GM18526 (cell line): ENCODE data around the gene DNAH2.

ENCODE experiments used
- POLR2A ChIP-seq: IDR thresholded peaks from 3 replicates; pipeline ENCODE4 v1.6.1; 2011; ENCODE audit not compliant: insufficient read length; ENCODE audit errors: extremely low read depth

DNAH2 gene

DNA sequence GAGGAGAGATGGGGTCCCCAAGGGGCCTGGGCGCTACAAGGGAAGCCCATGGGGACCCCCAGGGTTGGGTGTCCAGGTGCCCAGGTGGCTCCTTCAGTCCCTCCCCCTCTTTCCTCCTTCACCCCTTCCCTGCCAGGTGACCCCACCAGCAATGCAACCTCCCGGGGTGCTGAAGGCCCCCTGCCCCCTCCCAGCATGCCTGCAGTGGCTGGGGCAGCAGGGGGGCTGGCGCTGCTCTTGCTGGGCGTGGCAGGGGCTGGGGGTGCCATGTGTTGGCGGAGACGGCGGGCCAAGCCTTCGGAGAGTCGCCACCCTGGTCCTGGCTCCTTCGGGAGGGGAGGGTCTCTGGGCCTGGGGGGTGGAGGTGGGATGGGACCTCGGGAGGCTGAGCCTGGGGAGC lies 8.5 kb upstream of the DNAH2 start:
- no peak for TF ChIP-seq POLR2A

- TF ChIP-seq POLR2A = no peak
These were observed 7.2 kb upstream of the DNAH2 start for GRCh38 chr17:7710301-7710700.

DNA sequence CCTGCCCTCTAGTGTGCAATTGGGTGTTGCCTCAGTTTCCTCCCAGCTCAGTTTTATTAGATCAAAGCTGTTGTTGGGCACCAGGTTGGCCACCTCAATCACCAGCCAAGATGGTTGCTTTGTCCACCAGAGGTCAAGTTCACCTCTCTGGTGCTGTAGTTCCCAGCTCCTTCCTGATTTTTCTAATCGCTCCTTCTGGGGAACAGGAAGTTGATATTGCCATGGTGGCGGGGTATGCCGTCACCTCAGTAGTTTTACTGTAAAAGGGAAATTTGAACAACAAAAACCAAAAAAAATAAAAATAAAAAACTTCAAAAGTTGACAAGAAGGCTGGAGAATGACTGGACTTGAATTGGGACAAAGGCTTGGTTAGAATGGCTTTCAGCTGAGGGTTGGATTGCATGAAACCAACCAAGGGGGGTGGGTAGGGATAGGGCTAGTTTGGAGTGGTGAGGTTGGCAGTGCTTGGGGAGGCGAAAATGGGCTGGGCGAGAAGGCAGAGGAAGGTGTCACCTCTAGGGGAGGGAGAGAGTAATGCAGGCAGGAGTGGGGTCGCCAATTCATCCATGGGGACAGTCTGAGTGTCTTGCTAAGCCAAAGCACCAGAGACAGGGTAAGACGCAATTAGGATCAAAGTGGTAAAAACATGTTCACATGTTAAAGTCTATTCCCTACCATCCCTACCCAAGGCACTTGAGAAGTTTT lies 6.3 kb upstream of the DNAH2 start:
- no peak for TF ChIP-seq POLR2A

DNA sequence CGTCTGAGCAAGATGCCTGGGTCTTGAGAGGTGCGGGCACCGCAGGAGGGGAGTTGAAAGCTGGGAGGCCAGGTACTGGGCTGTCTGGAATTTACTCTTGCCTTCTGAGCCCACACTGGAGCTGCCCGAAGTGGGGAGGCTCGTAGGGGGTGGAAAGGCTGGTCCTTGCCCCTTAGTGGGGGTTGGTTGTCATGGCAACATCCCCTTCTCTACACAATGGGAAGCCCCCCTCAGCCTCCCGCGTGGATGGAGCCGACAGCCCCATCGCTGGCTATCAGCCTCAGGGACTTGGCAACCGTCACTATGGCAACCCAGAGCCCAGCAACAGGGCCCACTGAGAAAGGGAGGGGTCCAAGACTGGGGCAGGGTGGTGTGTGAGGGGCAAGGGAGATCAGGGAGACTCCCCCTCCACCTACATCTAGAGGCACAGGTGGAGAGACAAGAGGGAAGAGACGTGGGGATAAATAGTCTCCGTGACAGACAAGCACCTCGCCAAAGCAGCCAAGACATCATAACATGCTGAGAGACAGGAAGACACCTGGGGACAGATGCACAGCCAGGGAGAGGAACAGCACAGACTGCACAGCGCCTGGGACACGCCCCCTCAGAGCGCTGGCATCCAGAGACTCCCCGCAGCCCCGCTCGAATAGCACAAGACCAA lies 5.3 kb upstream of the DNAH2 start:
- TF ChIP-seq POLR2A = no peak

GRCh38 chr17:7713782-7714181 lies 3.8 kb upstream of the DNAH2 start:
- no peak for TF ChIP-seq POLR2A

DNA sequence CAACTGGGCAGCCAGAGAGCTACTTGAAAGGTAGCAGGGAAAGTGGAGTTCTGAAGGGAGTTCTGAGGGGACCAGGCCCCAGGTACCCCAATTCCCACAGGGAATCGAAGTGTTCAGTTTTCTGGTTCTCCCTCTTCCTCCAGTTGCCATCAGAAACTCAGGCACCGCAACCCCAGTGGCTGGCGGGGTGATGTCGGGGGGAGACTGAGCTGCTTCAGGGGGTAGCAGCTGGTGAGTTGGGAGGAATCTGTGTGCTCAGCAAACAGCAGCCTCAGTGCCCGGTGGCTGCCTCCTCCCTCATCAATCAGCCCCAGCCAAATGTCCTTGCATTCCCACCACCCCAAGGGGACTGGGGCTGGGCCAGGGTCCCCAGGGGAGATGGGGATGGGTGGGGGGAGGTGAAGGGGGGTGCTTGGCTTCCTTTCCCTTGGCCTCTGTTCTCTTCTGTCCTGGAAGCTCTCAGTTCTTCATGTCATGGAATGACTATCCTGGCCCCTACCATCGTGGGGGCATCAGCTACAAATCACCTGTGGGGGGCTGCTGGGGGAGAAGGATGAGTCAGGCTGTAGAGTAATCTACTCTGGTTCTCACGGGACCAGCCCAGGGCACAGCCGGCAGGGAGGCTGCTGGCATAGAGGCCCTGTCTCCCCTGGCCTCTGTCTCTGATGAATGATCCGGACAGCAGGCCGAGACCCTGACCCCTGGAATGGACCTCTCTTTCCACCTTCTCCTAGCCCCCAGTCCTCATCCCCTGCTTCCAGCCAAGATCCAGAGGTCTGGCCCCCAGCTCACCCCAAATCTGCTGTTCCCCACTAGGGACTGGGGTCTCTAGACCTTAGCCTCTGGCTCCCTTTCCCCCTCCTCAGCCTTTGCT lies 2.6 kb upstream of the DNAH2 start:
- TF ChIP-seq POLR2A = no peak

DNA sequence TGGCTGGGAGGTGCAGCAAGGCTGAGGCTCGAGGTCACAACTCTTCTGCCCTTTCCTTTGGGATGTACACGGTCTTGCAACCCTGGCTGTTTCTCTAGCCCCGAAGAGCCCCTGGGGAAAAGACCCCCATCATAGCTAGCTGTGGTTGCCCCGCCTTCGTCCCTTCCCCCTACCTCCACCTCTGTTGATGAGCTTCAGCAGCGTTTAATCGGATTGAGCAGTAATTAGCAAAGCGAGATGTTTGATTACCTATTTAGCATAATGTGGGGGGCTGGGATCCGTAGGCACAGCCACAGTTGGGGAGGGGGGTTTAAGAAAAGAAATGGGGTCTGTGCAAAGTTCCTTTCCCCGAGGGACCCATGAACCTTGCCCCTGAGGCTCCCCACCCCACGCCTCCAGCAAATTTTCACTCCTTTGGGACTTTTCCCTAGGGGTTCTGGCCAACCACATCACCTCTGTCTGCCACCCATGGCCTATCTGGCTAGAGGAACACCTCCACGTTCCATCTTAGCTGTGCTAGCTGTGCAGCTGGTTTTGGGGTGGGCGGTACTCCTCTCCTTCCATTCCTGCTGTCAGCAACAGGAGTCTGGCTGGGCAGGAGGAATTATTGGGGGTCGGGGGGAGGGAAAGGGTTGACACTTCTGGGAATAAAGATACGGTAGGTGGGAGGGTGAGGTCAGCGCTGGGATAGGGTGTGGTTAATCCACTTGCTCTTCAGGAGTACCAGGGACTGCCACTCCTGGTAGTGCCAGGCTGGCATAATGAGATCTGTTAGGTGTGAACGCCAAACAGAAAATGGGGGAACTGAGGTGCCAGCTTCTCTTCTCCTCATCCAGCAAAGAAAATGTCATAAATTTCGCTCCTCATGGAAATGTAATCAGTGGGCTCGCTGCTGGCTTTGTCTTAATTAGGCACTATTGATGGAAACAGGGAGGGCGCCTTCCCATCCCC lies 1.3 kb upstream of the DNAH2 start:
- TF ChIP-seq POLR2A = no peak

- TF ChIP-seq POLR2A = no peak
These were observed 309 bp downstream of the DNAH2 start for GRCh38 chr17:7717756-7718350.

GRCh38 chr17:7719661-7720060 lies 2.1 kb downstream of the DNAH2 start:
- TF ChIP-seq POLR2A = no peak

- no peak for TF ChIP-seq POLR2A
These were observed 2.6 kb downstream of the DNAH2 start for GRCh38 chr17:7720125-7720524.

DNA sequence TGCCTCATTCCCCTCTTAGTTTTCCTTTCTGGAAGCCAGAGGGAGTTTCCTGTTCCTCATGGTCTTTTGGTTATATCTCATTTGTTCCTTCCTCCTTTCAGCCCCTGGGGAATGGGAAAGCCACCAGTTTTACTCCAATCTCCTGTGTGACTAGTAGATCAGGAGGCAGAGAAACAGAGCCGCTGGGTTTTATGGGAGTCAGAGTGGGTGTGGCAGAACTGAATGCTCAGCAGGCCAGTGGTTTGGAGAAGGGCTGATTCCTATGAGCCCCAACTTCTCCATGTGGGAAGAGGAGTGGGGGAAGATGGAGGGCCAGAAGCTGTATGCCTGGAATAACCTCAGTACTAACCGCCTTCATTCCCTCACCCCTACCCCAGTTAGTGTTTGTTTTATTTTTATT lies 4.1 kb downstream of the DNAH2 start:
- no peak for TF ChIP-seq POLR2A

- no peak for TF ChIP-seq POLR2A
These were observed 10.3 kb downstream of the DNAH2 start for GRCh38 chr17:7727886-7728285.

DNA sequence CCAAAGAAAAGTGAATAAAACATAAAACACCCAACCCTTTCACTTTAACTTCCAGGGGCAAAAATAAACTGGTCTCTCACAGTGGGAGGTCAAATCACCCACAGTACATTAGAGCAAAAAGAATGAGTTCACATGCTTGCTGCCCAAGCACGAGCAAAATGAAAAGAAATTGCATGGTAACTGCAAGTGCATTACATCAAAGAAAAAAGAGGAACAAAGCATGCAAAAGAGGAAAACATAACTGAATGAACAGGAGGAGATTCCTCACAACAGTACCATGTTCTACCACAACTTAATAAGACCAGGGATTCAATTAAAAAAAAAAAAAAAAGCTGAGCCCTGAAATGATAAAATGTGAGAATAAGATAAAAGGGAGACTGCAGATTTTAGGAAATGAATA lies 12.3 kb downstream of the DNAH2 start:
- no peak for TF ChIP-seq POLR2A

DNA sequence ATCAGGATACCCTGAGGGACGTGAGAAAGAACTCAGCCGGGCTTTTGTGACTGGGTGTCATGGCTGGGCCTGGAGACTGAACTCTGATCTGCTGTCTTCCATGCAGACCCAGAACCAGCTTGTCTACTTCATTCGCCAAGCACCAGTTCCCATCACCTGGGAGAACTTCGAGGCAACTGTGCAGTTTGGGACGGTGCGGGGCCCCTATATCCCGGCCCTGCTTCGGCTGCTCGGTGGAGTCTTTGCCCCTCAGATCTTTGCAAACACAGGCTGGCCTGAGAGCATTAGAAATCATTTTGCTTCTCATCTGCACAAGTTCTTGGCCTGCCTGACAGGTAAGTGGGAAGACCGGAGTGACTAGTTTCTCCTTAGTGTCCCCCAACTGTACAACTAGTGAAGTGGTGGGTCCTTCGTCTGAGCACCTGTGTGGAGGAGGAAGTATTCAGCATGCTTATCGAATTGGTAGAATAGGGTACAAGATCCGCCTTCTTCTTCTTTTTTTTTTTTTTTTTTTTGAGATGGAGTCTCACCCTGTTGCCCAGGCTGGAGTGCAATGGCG lies 15.5 kb downstream of the DNAH2 start:
- TF ChIP-seq POLR2A = no peak
